PC-9 (cell line): Measurements from ENCODE around the gene RNF7. TPM values are rescaled to one million over a fixed set of nuclear protein-coding genes. Genes with fewer than 3 reads are reported as not detected.

Experiments
- BruUV-seq: library from RNA; stranded (reverse); fragments of 400-500 nt; replicated peaks from 2 replicates; lab custom pipeline; 2021; lab: Mats Ljungman, UMichigan
- CTCF ChIA-PET: fragments of 300-600 bp; sonication (Branson Sonifier 250); formaldehyde crosslinking; loops from one replicate; lab custom pipeline; 2022; ENCODE audit warnings: antibody characterized with exemption; lab: Charles Lee
- POLR2A ChIA-PET: fragments of 300-600 bp; sonication (Branson Sonifier 250); formaldehyde crosslinking; loops from one replicate; lab custom pipeline; 2022; ENCODE audit warnings: antibody characterized with exemption; ENCODE audit not compliant: unreplicated experiment; lab: Charles Lee
- DNase-seq, 2 experiments: peaks; one replicate each; pipeline versions ENCODE4 v3.0.0 to v3.0.0-alpha.2; 2015 to 2022; ENCODE audit warnings: mixed read lengths in 1 of 2
- H2AFZ ChIP-seq: fragments of 200-600 bp; sonication (generic); 2 replicates; pipeline ENCODE4 v1.8.1; 2017; ENCODE audit warnings: antibody characterized with exemption
- H3F3A ChIP-seq: fragments of 200-600 bp; sonication (generic); 2 replicates; pipeline ENCODE4 v1.8.1; 2017; ENCODE audit warnings: antibody characterized with exemption, mild to moderate bottlenecking, low read depth; ENCODE audit not compliant: insufficient read depth
- H3K27ac ChIP-seq: fragments of 200-600 bp; sonication (generic); 2 replicates; pipeline ENCODE4 v1.6.1; 2016; ENCODE audit warnings: mixed run types
- H3K27me3 ChIP-seq: fragments of 200-600 bp; sonication (generic); 2 replicates; pipeline ENCODE4 v1.6.1; 2016; ENCODE audit warnings: low read depth, mixed run types; ENCODE audit not compliant: insufficient read depth
- H3K36me3 ChIP-seq: fragments of 200-600 bp; sonication (generic); 2 replicates; pipeline ENCODE4 v1.6.1; 2016; ENCODE audit warnings: low read depth, mixed run types
- H3K4me1 ChIP-seq: fragments of 200-600 bp; sonication (generic); replicated peaks from 2 replicates; pipeline ENCODE4 v1.6.1; 2016; ENCODE audit warnings: mixed run types; ENCODE audit not compliant: insufficient read depth
- H3K4me2 ChIP-seq: fragments of 200-600 bp; sonication (generic); 2 replicates; pipeline ENCODE4 v1.6.1; 2017; ENCODE audit warnings: mixed run types
- H3K4me3 ChIP-seq: fragments of 200-600 bp; sonication (generic); 2 replicates; pipeline ENCODE4 v1.6.1; 2016; ENCODE audit warnings: mixed run types
- H3K79me2 ChIP-seq: fragments of 200-600 bp; sonication (generic); 2 replicates; pipeline ENCODE4 v1.6.1; 2017; ENCODE audit warnings: low read depth, mixed run types
- H3K9me2 ChIP-seq: fragments of 200-600 bp; sonication (generic); 2 replicates; pipeline ENCODE4 v1.8.1; 2017; ENCODE audit warnings: mild to moderate bottlenecking; ENCODE audit not compliant: insufficient read depth
- H3K9me3 ChIP-seq: fragments of 200-600 bp; sonication (generic); 2 replicates; pipeline ENCODE4 v1.8.1; 2016; ENCODE audit warnings: low read depth; ENCODE audit not compliant: insufficient read depth
- H4K20me1 ChIP-seq: fragments of 200-600 bp; sonication (generic); 2 replicates; pipeline ENCODE4 v1.8.1; 2017; ENCODE audit not compliant: insufficient read depth
- CTCF ChIP-seq: fragments of 200-600 bp; sonication (generic); conservative IDR thresholded peaks from 2 replicates; pipeline ENCODE4 v1.6.1; 2017; ENCODE audit warnings: mixed run types, antibody characterized with exemption, mild to moderate bottlenecking, moderate library complexity
- EZH2 ChIP-seq: fragments of 200-600 bp; sonication (generic); IDR thresholded peaks from 2 replicates; pipeline ENCODE4 v1.8.0; 2017; ENCODE audit warnings: antibody characterized with exemption, low read depth
- intact Hi-C: fragments of 100-400 bp; cut with micrococcal nuclease; formaldehyde crosslinking; loops from one replicate; pipeline ENCODE4 v1.10.0; 2022; ENCODE audit not compliant: unreplicated experiment
- total RNA-seq: library from RNA; stranded (reverse); gene quantifications from 2 replicates; pipeline ENCODE4 v1.2.3, GENCODE V29; 2021

Gene RNF7
- total RNA-seq, 1 experiment from 2014 or later, result 82.2 TPM

GRCh38 chr3:141792495-141792894 lies 54.4 kb downstream of the RNF7 start:
- Histone ChIP-seq H3K4me1 (no peaks in the 10 kb centered on the region), H3K79me2 (no peaks in the 10 kb centered on the region), H3K9me2 (no peaks in the 10 kb centered on the region), H3K4me2 (no peak overlapping the region), H3K36me3 (no peaks in the 10 kb centered on the region), H3K4me3 (no peak overlapping the region), H3K27ac (no peak overlapping the region), H3F3A (no peaks in the 10 kb centered on the region), H2AFZ (no peak overlapping the region), H3K27me3 (no peaks in the 10 kb centered on the region), H3K9me3 (no peaks in the 10 kb centered on the region), H4K20me1 (no peaks in the 10 kb centered on the region)
- BruUV-seq, result no TSS peak
- CTCF ChIA-PET, result interaction anchor here (0.6 to 0.7 kb wide), 2 partner anchors 11 to 120 kb away, joined by 5 to 15 read pairs; no protein-coding TSS in a partner anchor
- POLR2A ChIA-PET, result no interaction called here
- no peak for DNase-seq
- intact Hi-C loops, result no loop called here
- no peak for TF ChIP-seq CTCF
- no peak for TF ChIP-seq EZH2

- Histone ChIP-seq H3K9me3 (no peaks in the 10 kb centered on the region), H2AFZ (no peak overlapping the region), H3F3A (no peaks in the 10 kb centered on the region), H3K36me3 (no peaks in the 10 kb centered on the region), H3K27ac (no peak overlapping the region), H3K4me2 (no peak overlapping the region), H3K4me1 (no peaks in the 10 kb centered on the region), H3K79me2 (no peaks in the 10 kb centered on the region), H3K9me2 (no peaks in the 10 kb centered on the region), H3K4me3 (no peak overlapping the region), H3K27me3 (no peaks in the 10 kb centered on the region), H4K20me1 (no peaks in the 10 kb centered on the region)
- TF ChIP-seq CTCF (no peak), EZH2 (no peak)
- intact Hi-C loops, result no loop called here
- no TSS peak for BruUV-seq
- CTCF ChIA-PET, result no interaction called here
- POLR2A ChIA-PET, result no interaction called here
- no peak for DNase-seq
Observed at GRCh38 chr3:141793476-141794260, 55.6 kb downstream of the RNF7 start.

- intact Hi-C loops, result no loop called here
- no peaks in the 10 kb centered on the region for H3K27me3 ChIP-seq
- ChIA-PET POLR2A (no interaction called here), CTCF (interaction anchor here (0.5 to 0.6 kb wide), 2 partner anchors 8 to 113 kb away, joined by 3 read pairs; no protein-coding TSS in a partner anchor)
- no peak overlapping the region for H3K4me3 ChIP-seq
- no peaks in the 10 kb centered on the region for H3K79me2 ChIP-seq
- no peaks in the 10 kb centered on the region for H3K4me1 ChIP-seq
- no peak overlapping the region for H3K4me2 ChIP-seq
- H3K9me3 ChIP-seq, result no peaks in the 10 kb centered on the region
- no peaks in the 10 kb centered on the region for H3K9me2 ChIP-seq
- H2AFZ ChIP-seq, result no peak overlapping the region
- DNase-seq, result no peak
- H3K27ac ChIP-seq, result no peak overlapping the region
- no TSS peak for BruUV-seq
- H3K36me3 ChIP-seq, result no peaks in the 10 kb centered on the region
- H4K20me1 ChIP-seq, result no peaks in the 10 kb centered on the region
- no peak for TF ChIP-seq CTCF
- no peaks in the 10 kb centered on the region for H3F3A ChIP-seq
Observed at GRCh38 chr3:141795276-141795675, 57.2 kb downstream of the RNF7 start.
